22Rv1 (cell line): ENCODE results near the gene PCCA.

Experiments
- H3K27ac ChIP-seq: fragments of 450-650 bp; 2 replicates; pipeline ENCODE4 v1.5.1; 2017
- CTCF ChIP-seq: fragments of 450-650 bp; IDR thresholded peaks from 2 replicates; pipeline ENCODE4 v1.5.1; 2017; ENCODE audit warnings: mild to moderate bottlenecking
- ZFX ChIP-seq: fragments of 450-650 bp; IDR thresholded peaks from 2 replicates; pipeline ENCODE4 v1.6.1; 2017; ENCODE audit warnings: antibody characterized with exemption, borderline replicate concordance

Gene PCCA

GRCh38 chr13:100300243-100300642 lies 211.3 kb downstream of the PCCA start:
- TF ChIP-seq ZFX (no peak), CTCF (no peak)
- no peak overlapping the region for H3K27ac ChIP-seq

GRCh38 chr13:100300708-100301107 lies 211.8 kb downstream of the PCCA start:
- H3K27ac ChIP-seq, result no peak overlapping the region
- TF ChIP-seq CTCF (no peak), ZFX (no peak)

- no peak overlapping the region for H3K27ac ChIP-seq
- TF ChIP-seq ZFX, result no peak
Observed at GRCh38 chr13:100301418-100301817, 212.5 kb downstream of the PCCA start.

GRCh38 chr13:100302391-100302790 lies 213.5 kb downstream of the PCCA start:
- TF ChIP-seq ZFX (no peak), CTCF (no peak)
- H3K27ac ChIP-seq, result no peak overlapping the region

GRCh38 chr13:100304229-100304628 lies 215.3 kb downstream of the PCCA start:
- H3K27ac ChIP-seq, result no peak overlapping the region
- TF ChIP-seq CTCF (no peak), ZFX (no peak)

GRCh38 chr13:100305398-100305797 lies 216.5 kb downstream of the PCCA start:
- H3K27ac ChIP-seq, result no peak overlapping the region
- TF ChIP-seq ZFX (no peak), CTCF (no peak)

GRCh38 chr13:100306030-100306429 lies 217.1 kb downstream of the PCCA start:
- no peak overlapping the region for H3K27ac ChIP-seq
- no peak for TF ChIP-seq ZFX
- no peak for TF ChIP-seq CTCF

GRCh38 chr13:100306434-100306999 lies 217.6 kb downstream of the PCCA start:
- no peak for TF ChIP-seq CTCF
- TF ChIP-seq ZFX, result no peak
- no peak overlapping the region for H3K27ac ChIP-seq
